Activated naive CD4-positive, alpha-beta T cell treated with anti-CD3 and anti-CD28 coated beads, Interleukin-2, amount 10 ng/mL, durations not matched to agents 7 days and 5 days (primary cell): ENCODE results near the gene PON1.

ENCODE experiments used
- CTCF ChIA-PET: fragments of 350-600 bp; sonication (Branson Sonifier 250); formaldehyde crosslinking; loops from one replicate; lab custom pipeline; 2021; ENCODE audit warnings: antibody characterized with exemption; lab: Charles Lee
- DNase-seq: peaks from one replicate; pipeline ENCODE4 v3.0.0-alpha.2; 2020
- H3K27ac Mint-ChIP-seq: one replicate; pipeline ENCODE4 v1.8.0; 2021; ENCODE audit warnings: mild to moderate bottlenecking, moderate library complexity, mixed read lengths
- H3K27me3 Mint-ChIP-seq: one replicate; pipeline ENCODE4 v1.8.0; 2021; ENCODE audit warnings: mild to moderate bottlenecking, mixed read lengths
- H3K36me3 Mint-ChIP-seq: one replicate; pipeline ENCODE4 v1.8.0; 2021; ENCODE audit warnings: mixed read lengths
- H3K4me1 Mint-ChIP-seq: one replicate; pipeline ENCODE4 v1.8.0; 2021; ENCODE audit warnings: mixed read lengths
- H3K4me3 Mint-ChIP-seq: one replicate; pipeline ENCODE4 v1.8.0; 2021; ENCODE audit warnings: mild to moderate bottlenecking, moderate library complexity, mixed read lengths
- H3K9me3 Mint-ChIP-seq: one replicate; pipeline ENCODE4 v1.8.0; 2021; ENCODE audit warnings: mixed read lengths

Gene PON1

DNA sequence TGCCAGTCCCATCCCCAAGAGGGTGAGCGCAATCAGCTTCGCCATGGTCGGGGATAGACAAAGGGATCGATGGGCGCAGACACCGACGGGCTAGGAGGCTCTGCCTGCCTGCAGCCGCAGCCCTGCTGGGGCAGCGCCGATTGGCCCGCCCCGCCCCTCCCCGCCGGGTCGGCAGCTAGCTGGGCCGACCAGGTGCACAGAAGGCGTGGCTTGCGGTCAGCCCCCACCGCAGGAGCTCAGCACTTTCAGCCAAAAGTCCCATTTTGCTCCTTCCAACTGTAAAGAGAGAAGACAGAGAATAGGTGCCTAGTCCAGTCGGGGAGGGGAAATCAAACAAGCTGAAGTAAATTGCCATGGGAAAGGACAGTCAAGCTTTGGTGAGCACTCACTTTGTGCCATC is at the start of gene PON1:
TSS of gene PON1 (minus strand) at position 102 of the 400 bp plus-strand sequence. CDS start at position 45, 57 bp downstream.
- no peak within 1 kb of the TSS for H3K27ac Mint-ChIP-seq
- H3K9me3 Mint-ChIP-seq = no peaks in the 10 kb centered on the region
- H3K27me3 Mint-ChIP-seq = peaks cover 6% of the 10 kb centered on the region
- H3K4me1 Mint-ChIP-seq = peaks cover 2% of the 10 kb centered on the region
- DNase-seq = peak; percentile 31
- CTCF ChIA-PET = no interaction called here
- no peak within 1 kb of the TSS for H3K4me3 Mint-ChIP-seq
- H3K36me3 Mint-ChIP-seq = no peaks in the 10 kb centered on the region

DNA sequence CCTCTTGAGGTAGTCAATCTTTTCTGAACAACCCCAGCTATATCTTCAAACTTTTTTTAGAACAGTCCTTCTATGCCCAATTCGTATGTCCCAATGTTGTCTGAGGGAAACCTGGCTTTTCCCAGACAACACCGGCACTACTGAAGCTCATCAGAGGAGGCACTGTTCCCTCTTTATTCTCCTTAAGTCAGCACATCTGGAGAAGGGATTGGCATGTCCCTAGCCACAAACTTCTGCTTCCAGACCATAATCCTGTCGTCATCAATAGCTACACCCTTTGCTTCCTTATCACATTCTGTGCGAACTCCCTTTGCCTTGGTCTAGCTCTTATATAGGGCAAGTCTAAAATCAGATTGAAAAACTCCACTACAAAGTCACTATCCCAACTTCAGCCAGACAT is 49.0 kb upstream of the PON1 start:
- no peak for DNase-seq
- H3K27me3 Mint-ChIP-seq = no peaks in the 10 kb centered on the region
- H3K9me3 Mint-ChIP-seq = no peaks in the 10 kb centered on the region
- H3K4me3 Mint-ChIP-seq = no peak overlapping the region
- H3K27ac Mint-ChIP-seq = no peak overlapping the region
- H3K4me1 Mint-ChIP-seq = no peaks in the 10 kb centered on the region
- H3K36me3 Mint-ChIP-seq = no peaks in the 10 kb centered on the region
- CTCF ChIA-PET = no interaction called here

DNA sequence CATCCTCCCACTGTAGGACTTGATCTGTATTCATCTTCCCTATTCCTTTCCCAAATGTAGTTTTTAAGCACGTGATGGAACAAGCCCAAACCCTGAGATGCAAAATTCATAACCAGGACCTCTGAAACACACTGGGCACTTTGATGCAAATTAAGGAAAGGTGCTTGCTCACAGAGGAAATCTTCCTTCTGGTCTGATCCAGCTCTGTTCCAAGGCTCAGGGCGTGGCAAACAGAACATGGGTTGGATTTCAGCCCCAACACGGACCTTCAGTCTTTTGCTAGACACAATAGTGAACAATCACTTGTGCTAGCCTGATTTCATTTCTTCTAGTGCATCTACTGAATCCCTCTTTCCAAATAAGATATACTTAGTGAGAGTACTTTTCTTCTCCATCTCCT is 43.9 kb upstream of the PON1 start:
- no peak for DNase-seq
- Mint-ChIP-seq H3K4me1 (no peaks in the 10 kb centered on the region), H3K27me3 (no peaks in the 10 kb centered on the region), H3K27ac (no peak overlapping the region), H3K9me3 (no peaks in the 10 kb centered on the region), H3K36me3 (no peaks in the 10 kb centered on the region), H3K4me3 (no peak overlapping the region)
- CTCF ChIA-PET = interaction anchor here (1.2 kb wide), 1 partner anchor 38 kb away, joined by 3 read pairs; no protein-coding TSS in a partner anchor

DNA sequence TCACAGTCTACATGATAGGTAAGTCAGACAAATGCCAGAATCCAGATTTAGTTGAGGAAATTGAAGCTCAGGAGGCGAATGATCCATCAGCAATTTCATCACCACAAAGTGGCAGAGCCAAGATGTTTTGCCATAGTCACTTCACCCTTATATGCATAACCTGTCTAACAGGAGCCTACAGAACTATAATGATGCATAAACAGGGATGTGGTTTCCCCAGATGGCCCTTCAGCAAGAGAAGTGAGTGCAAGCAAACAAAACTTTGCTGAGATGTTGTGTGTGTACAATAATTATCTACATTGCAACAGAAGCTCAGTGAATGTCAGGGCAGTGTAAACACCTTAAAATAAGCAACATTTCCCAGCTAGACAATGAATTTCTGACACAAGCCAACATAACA is 43.3 kb upstream of the PON1 start:
- Mint-ChIP-seq H3K36me3 (no peaks in the 10 kb centered on the region), H3K4me3 (no peak overlapping the region), H3K4me1 (no peaks in the 10 kb centered on the region), H3K27ac (no peak overlapping the region), H3K27me3 (no peaks in the 10 kb centered on the region), H3K9me3 (no peaks in the 10 kb centered on the region)
- CTCF ChIA-PET = interaction anchor here (1.2 kb wide), 1 partner anchor 39 kb away, joined by 3 read pairs; no protein-coding TSS in a partner anchor
- DNase-seq = no peak

DNA sequence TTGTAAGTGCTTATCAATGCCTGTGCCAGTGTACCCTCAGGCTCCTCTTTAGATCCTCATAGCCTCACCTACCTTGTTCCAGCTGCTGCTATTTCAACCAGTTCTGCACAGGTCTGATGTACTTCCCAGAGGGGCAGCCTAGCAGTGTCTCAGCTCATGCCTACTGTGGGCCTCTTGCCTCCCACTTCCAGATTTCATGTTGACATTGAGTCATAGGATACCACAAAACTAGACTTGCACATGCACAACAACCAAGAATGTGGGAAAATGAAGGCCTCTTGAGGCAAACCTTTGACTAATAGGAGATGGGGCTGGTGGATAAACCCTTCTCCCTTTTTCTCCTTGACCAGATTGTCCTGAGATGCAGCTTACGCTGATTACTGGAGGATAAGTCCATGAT is 40.8 kb upstream of the PON1 start:
- no peaks in the 10 kb centered on the region for H3K36me3 Mint-ChIP-seq
- no peak for DNase-seq
- H3K9me3 Mint-ChIP-seq = no peaks in the 10 kb centered on the region
- no peak overlapping the region for H3K27ac Mint-ChIP-seq
- no peaks in the 10 kb centered on the region for H3K27me3 Mint-ChIP-seq
- H3K4me1 Mint-ChIP-seq = no peaks in the 10 kb centered on the region
- no peak overlapping the region for H3K4me3 Mint-ChIP-seq
- CTCF ChIA-PET = no interaction called here

DNA sequence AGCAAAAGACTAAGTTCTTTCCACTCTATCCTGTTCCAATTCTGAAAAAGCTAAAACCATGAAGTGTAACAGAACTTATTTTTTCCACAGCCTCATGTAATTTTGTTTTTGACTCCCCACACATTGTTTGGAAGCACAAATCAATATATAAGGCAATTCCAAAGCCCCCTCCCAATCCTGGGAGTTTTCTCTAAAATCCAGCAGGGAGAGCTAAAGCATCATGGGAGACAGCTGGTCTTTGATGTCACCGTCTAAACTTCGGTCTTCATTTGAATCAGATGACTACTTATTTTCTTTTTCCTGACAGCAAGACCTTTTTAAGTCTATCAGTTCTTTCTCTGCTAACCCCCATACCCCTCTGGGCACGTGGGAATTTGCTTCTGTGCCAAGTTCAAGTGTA is 33.3 kb upstream of the PON1 start:
- H3K36me3 Mint-ChIP-seq = no peaks in the 10 kb centered on the region
- H3K4me3 Mint-ChIP-seq = no peak overlapping the region
- no peaks in the 10 kb centered on the region for H3K4me1 Mint-ChIP-seq
- no peak overlapping the region for H3K27ac Mint-ChIP-seq
- no peak for DNase-seq
- H3K9me3 Mint-ChIP-seq = no peaks in the 10 kb centered on the region
- CTCF ChIA-PET = no interaction called here
- H3K27me3 Mint-ChIP-seq = no peaks in the 10 kb centered on the region

DNA sequence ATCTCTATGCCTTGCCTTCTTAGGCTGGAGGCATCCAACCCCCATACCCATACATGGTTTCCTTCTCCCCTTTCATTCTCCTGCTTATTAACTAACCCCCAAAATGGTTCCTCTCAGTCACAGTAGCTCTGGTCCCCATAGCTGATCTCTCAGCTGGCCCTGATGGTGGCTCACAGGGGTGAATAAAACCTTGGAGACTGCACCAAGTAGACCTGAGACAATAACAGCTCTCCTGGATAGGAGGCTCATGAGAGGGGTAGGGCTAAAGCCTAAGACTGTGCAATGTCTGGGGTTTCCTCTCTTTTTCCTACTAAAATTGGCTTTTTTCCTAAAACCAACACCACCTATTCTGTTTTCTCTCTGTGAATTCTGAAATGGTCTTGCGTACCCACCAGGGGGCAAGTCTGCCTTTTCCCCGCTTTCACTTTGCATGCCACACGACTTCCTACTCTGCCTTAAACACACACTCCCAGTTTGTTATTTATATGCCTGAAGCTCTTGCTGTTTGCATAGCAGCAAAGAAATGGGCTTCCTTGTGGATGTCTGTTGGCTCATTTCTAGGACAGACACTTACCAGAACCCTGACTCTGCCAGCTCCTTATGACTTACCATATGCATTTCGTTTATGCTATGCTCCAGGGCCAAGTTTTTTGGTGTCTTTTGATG is 18.4 kb upstream of the PON1 start:
- no peaks in the 10 kb centered on the region for H3K9me3 Mint-ChIP-seq
- no peak overlapping the region for H3K27ac Mint-ChIP-seq
- H3K4me3 Mint-ChIP-seq = no peak overlapping the region
- no peaks in the 10 kb centered on the region for H3K4me1 Mint-ChIP-seq
- no peaks in the 10 kb centered on the region for H3K36me3 Mint-ChIP-seq
- H3K27me3 Mint-ChIP-seq = peaks cover 4% of the 10 kb centered on the region
- CTCF ChIA-PET = no interaction called here
- DNase-seq = no peak

DNA sequence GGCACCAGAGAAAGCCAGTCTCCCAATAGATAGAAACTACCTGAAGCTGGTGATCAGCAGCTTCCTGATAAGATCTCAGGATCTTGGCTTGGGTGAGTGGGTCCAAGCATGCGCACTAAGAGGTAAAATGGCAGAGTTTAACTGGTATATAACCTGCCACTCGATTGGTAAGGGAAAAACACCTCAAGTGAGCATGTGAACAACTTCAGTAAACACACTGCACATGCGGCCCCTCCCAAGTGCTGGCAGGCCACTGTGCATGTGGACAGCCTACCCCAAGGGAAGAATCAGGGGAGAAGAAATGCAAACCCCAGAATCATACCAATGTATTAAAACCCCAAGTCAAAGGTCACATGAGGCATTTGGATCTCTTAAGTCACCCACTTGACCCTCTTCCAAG is 17.7 kb upstream of the PON1 start:
- H3K27me3 Mint-ChIP-seq = peaks cover 8% of the 10 kb centered on the region
- H3K4me3 Mint-ChIP-seq = no peak overlapping the region
- H3K4me1 Mint-ChIP-seq = no peaks in the 10 kb centered on the region
- no peaks in the 10 kb centered on the region for H3K36me3 Mint-ChIP-seq
- no peak for DNase-seq
- no peaks in the 10 kb centered on the region for H3K9me3 Mint-ChIP-seq
- no peak overlapping the region for H3K27ac Mint-ChIP-seq
- CTCF ChIA-PET = no interaction called here

DNA sequence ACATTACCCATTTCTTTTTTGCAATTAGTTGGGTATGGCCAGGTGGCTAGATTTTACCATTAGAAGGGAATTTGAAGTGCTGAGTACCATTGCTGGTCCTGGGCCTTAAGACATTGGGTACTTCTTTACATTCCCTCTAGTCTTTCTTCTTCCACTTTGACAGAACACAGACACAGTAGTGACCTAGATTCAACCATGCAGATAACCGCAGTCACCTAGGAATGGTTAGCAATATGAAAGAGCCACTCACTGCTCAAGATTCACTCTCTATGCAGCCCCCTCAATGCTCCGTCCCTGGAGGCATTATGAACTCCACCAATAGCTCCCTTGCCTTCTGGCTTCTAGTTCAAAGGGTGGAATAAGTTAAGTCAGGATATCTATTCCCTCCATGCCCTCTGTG is 16.2 kb upstream of the PON1 start:
- no peak overlapping the region for H3K4me3 Mint-ChIP-seq
- no peaks in the 10 kb centered on the region for H3K9me3 Mint-ChIP-seq
- peaks cover 8% of the 10 kb centered on the region for H3K27me3 Mint-ChIP-seq
- DNase-seq = no peak
- CTCF ChIA-PET = no interaction called here
- H3K36me3 Mint-ChIP-seq = no peaks in the 10 kb centered on the region
- H3K4me1 Mint-ChIP-seq = no peaks in the 10 kb centered on the region
- H3K27ac Mint-ChIP-seq = no peak overlapping the region

DNA sequence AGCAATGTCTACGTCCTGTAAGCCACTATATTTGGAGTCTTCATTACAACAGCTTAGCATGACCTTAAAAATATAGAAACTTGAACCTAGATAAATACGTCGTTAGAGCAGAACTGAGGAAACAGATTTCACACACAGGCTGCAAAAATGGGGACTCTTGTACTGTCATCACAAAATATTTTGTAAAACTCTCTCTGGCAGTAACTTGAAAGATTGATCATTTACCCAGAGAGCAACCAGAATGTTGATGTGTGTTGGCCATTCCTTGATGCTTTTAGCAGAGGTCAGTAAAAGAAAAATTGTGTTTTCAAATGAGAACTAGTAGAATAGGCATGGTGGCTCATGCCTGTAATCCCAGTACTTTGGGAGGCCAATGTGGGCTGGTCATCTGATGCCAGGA is 14.5 kb upstream of the PON1 start:
- no peak overlapping the region for H3K27ac Mint-ChIP-seq
- no peaks in the 10 kb centered on the region for H3K36me3 Mint-ChIP-seq
- H3K4me3 Mint-ChIP-seq = no peak overlapping the region
- CTCF ChIA-PET = no interaction called here
- H3K27me3 Mint-ChIP-seq = peaks cover 8% of the 10 kb centered on the region
- H3K4me1 Mint-ChIP-seq = no peaks in the 10 kb centered on the region
- H3K9me3 Mint-ChIP-seq = no peaks in the 10 kb centered on the region
- no peak for DNase-seq

DNA sequence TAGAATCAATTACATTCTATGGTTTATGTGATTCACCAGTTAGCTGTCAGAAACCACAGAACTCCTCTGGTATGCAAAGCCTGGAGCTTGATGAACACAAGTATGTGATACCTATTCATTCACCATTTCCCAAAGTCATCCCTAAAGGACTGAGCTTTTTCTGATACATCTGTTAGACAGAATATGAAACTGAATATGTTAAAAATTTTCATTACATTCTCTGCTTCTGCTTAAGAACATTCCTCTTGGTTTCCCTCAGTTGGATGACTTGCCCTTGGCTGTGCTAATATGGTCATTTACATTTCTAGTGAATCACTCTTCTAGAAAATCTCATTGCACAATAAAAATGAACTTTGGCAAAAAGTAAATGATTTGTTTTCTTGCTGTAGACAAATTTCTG is 10.8 kb upstream of the PON1 start:
- Mint-ChIP-seq H3K9me3 (no peaks in the 10 kb centered on the region), H3K27ac (no peak overlapping the region), H3K27me3 (peaks cover 8% of the 10 kb centered on the region), H3K36me3 (no peaks in the 10 kb centered on the region), H3K4me1 (peaks cover 11% of the 10 kb centered on the region), H3K4me3 (no peak overlapping the region)
- no peak for DNase-seq
- CTCF ChIA-PET = no interaction called here

DNA sequence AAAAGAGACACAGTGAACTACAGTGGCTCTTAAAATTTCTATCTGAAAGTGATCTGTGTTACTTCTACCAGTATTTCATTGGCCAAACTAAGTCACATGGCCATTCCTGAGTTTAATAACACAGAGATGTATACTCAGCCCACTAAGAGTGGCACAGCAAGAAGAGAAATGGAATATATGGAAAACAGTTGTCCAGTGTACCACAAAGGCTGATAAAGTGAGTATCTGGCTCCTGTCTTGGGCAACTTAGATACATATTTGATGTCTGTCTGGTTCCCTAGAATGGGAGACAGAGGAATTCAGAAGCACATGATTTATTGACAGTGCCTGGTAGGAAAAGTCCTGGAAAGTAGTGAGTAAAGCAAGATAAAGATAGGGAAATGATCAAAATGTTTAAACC is 10.1 kb upstream of the PON1 start:
- no peak overlapping the region for H3K27ac Mint-ChIP-seq
- DNase-seq = no peak
- H3K4me1 Mint-ChIP-seq = peaks cover 13% of the 10 kb centered on the region
- no peaks in the 10 kb centered on the region for H3K9me3 Mint-ChIP-seq
- H3K27me3 Mint-ChIP-seq = peaks cover 8% of the 10 kb centered on the region
- H3K4me3 Mint-ChIP-seq = no peak overlapping the region
- CTCF ChIA-PET = no interaction called here
- no peaks in the 10 kb centered on the region for H3K36me3 Mint-ChIP-seq

DNA sequence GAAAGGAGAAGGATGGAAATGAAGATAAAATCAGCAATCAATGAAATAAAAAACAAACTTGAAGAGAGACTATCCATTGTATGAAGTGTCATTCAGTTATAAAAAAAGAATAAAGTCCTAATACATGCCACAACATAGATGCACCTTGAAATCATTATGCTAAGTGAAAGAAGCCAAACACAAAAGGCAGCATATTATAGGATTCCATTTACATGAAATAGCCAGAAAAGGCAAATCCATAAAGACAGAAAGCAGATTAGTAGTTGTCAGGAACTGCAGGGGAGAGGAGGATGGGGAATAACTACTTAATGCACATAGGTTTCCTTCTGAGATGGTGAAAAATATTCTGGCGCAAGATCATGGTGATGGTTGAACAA is 6.6 kb upstream of the PON1 start:
- Mint-ChIP-seq H3K4me3 (peak overlapping the region; percentile 42), H3K27me3 (no peaks in the 10 kb centered on the region), H3K36me3 (no peaks in the 10 kb centered on the region), H3K4me1 (peaks cover 13% of the 10 kb centered on the region), H3K27ac (peak overlapping the region; percentile 75), H3K9me3 (no peaks in the 10 kb centered on the region)
- CTCF ChIA-PET = interaction anchor here (1.0 kb wide), 1 partner anchor 21 kb away, joined by 3 read pairs; no protein-coding TSS in a partner anchor
- DNase-seq = no peak

DNA sequence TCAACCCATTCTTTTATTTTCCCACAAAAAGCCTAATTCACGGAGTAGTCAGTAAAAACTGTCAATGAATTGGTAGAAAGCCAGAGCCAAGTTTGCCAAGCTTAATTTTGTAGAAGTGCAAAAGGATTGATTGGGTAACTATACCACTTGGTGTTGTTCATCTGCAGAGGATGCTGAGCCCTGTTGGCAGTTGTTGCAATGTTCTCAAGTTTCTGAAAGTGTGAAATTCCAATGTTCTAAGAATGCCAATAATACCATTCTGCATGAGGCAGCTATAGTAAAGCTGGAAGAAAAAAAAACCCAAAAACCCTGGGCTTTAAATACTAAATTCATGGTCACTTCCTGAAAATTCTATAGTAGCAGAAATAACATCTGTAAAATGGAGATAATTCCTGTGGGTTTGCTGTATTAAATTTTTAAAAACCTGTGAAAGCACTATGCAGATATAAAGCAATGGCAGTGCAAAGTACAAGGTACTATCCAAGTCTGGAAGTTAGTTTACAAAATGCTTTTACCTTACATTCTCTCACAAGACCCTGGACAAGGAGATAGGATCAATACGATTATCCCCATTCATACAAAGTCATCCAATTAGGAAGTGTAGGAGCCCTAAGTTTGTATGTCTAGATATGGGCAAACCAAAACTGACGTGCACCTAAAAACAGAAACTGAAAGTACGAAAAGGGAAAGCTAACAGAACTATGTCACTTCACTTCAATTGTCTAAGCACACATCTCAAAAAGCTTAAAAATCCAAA is 6.0 kb upstream of the PON1 start:
- peak overlapping the region; percentile 42 for H3K4me3 Mint-ChIP-seq
- H3K27ac Mint-ChIP-seq = peak overlapping the region; percentile 75
- CTCF ChIA-PET = interaction anchor here (1.0 kb wide), 1 partner anchor 21 kb away, joined by 3 read pairs; no protein-coding TSS in a partner anchor
- H3K36me3 Mint-ChIP-seq = no peaks in the 10 kb centered on the region
- DNase-seq = no peak
- no peaks in the 10 kb centered on the region for H3K27me3 Mint-ChIP-seq
- H3K4me1 Mint-ChIP-seq = peaks cover 13% of the 10 kb centered on the region
- no peaks in the 10 kb centered on the region for H3K9me3 Mint-ChIP-seq

DNA sequence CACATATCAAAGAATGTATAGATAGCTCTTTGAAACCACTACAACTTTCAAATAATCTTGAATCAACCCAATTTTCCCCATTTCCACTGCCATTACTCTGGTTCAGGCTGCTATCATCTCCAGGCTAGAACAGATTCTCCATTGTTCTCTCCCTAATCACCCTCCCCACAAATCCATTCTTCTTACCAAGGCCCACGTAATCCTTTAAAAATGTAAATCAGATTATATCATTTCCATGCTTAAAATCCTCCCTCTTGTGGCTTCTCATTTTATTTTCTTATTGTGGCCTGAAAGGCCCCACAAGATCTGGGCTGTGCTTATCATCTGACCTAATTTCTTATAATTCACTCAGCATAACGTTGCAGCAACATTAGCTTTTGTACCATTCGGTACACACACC is 3.0 kb upstream of the PON1 start:
- Mint-ChIP-seq H3K27me3 (peaks cover 6% of the 10 kb centered on the region), H3K9me3 (no peaks in the 10 kb centered on the region), H3K4me3 (no peak overlapping the region), H3K4me1 (peaks cover 15% of the 10 kb centered on the region), H3K36me3 (no peaks in the 10 kb centered on the region), H3K27ac (no peak overlapping the region)
- CTCF ChIA-PET = no interaction called here
- DNase-seq = no peak
